Skeletal muscle satellite cell (primary cell): ENCODE measurements around the gene C10orf143.

Experiments used
- H3K27me3 ChIP-seq: 2 replicates; pipeline ENCODE4 v1.7.0; 2013; ENCODE audit warnings: low read length; ENCODE audit not compliant: control insufficient read depth, insufficient read depth
- H3K36me3 ChIP-seq: 2 replicates; pipeline ENCODE4 v1.7.0; 2013; ENCODE audit warnings: mild to moderate bottlenecking, control low read depth, low read length; ENCODE audit not compliant: insufficient read depth
- H3K4me1 ChIP-seq: 2 replicates; pipeline ENCODE4 v1.7.0; 2013; ENCODE audit warnings: low read length; ENCODE audit not compliant: control insufficient read depth, insufficient read depth
- H3K4me2 ChIP-seq: 2 replicates; pipeline ENCODE4 v1.7.0; 2013; ENCODE audit warnings: mild to moderate bottlenecking, low read length
- H3K4me3 ChIP-seq: 2 replicates; pipeline ENCODE4 v1.7.0; 2013; ENCODE audit warnings: low read length
- H3K9ac ChIP-seq: 2 replicates; pipeline ENCODE4 v1.7.0; 2013; ENCODE audit warnings: mild to moderate bottlenecking, low read depth, low read length, moderate library complexity
- H3K9me3 ChIP-seq: replicated peaks from 2 replicates; pipeline ENCODE4 v1.7.0; 2013; ENCODE audit warnings: mild to moderate bottlenecking, control low read depth, low read length

The C10orf143 gene

GRCh38 chr10:130042381-130042780 lies 68.2 kb downstream of the C10orf143 start:
- Histone ChIP-seq H3K9ac (no peak overlapping the region), H3K9me3 (no peaks in the 10 kb centered on the region), H3K4me1 (no peaks in the 10 kb centered on the region), H3K4me3 (no peak overlapping the region), H3K36me3 (no peaks in the 10 kb centered on the region), H3K27me3 (peaks cover 4% of the 10 kb centered on the region), H3K4me2 (no peak overlapping the region)

- no peaks in the 10 kb centered on the region for H3K4me1 ChIP-seq
- H3K27me3 ChIP-seq = peaks cover 4% of the 10 kb centered on the region
- H3K4me3 ChIP-seq = no peak overlapping the region
- H3K4me2 ChIP-seq = no peak overlapping the region
- no peaks in the 10 kb centered on the region for H3K36me3 ChIP-seq
- no peak overlapping the region for H3K9ac ChIP-seq
- no peaks in the 10 kb centered on the region for H3K9me3 ChIP-seq
Observed at GRCh38 chr10:130041451-130042371, 68.9 kb downstream of the C10orf143 start.

- Histone ChIP-seq H3K27me3 (peaks cover 4% of the 10 kb centered on the region), H3K4me1 (no peaks in the 10 kb centered on the region), H3K4me2 (no peak overlapping the region), H3K9ac (no peak overlapping the region), H3K4me3 (no peak overlapping the region), H3K36me3 (no peaks in the 10 kb centered on the region), H3K9me3 (no peaks in the 10 kb centered on the region)
Observed at GRCh38 chr10:130040817-130041330, 69.8 kb downstream of the C10orf143 start.

GRCh38 chr10:130040351-130040750 lies 70.3 kb downstream of the C10orf143 start:
- H3K36me3 ChIP-seq = no peaks in the 10 kb centered on the region
- H3K9me3 ChIP-seq = no peaks in the 10 kb centered on the region
- no peak overlapping the region for H3K4me3 ChIP-seq
- no peak overlapping the region for H3K4me2 ChIP-seq
- H3K27me3 ChIP-seq = peaks cover 4% of the 10 kb centered on the region
- no peaks in the 10 kb centered on the region for H3K4me1 ChIP-seq
- no peak overlapping the region for H3K9ac ChIP-seq

- no peak overlapping the region for H3K9ac ChIP-seq
- peaks cover 3% of the 10 kb centered on the region for H3K27me3 ChIP-seq
- H3K36me3 ChIP-seq = no peaks in the 10 kb centered on the region
- H3K4me3 ChIP-seq = no peak overlapping the region
- no peak overlapping the region for H3K4me2 ChIP-seq
- no peaks in the 10 kb centered on the region for H3K4me1 ChIP-seq
- no peaks in the 10 kb centered on the region for H3K9me3 ChIP-seq
Observed at GRCh38 chr10:130039141-130039540, 71.5 kb downstream of the C10orf143 start.

GRCh38 chr10:130038611-130039109 lies 72.0 kb downstream of the C10orf143 start:
- Histone ChIP-seq H3K9ac (no peak overlapping the region), H3K4me2 (no peak overlapping the region), H3K36me3 (no peaks in the 10 kb centered on the region), H3K9me3 (no peaks in the 10 kb centered on the region), H3K4me3 (no peak overlapping the region), H3K27me3 (peaks cover 3% of the 10 kb centered on the region), H3K4me1 (no peaks in the 10 kb centered on the region)

- Histone ChIP-seq H3K36me3 (no peaks in the 10 kb centered on the region), H3K4me1 (no peaks in the 10 kb centered on the region), H3K9ac (no peak overlapping the region), H3K9me3 (no peaks in the 10 kb centered on the region), H3K4me3 (no peak overlapping the region), H3K4me2 (no peak overlapping the region), H3K27me3 (peaks cover 3% of the 10 kb centered on the region)
Observed at GRCh38 chr10:130038019-130038555, 72.5 kb downstream of the C10orf143 start.

GRCh38 chr10:130037169-130037661 lies 73.4 kb downstream of the C10orf143 start:
- Histone ChIP-seq H3K4me3 (no peak overlapping the region), H3K4me1 (no peaks in the 10 kb centered on the region), H3K4me2 (no peak overlapping the region), H3K36me3 (no peaks in the 10 kb centered on the region), H3K9ac (no peak overlapping the region), H3K27me3 (peaks cover 3% of the 10 kb centered on the region), H3K9me3 (no peaks in the 10 kb centered on the region)

GRCh38 chr10:130036296-130037065 lies 74.1 kb downstream of the C10orf143 start:
- Histone ChIP-seq H3K4me1 (no peaks in the 10 kb centered on the region), H3K4me3 (no peak overlapping the region), H3K27me3 (peaks cover 3% of the 10 kb centered on the region), H3K9ac (no peak overlapping the region), H3K9me3 (no peaks in the 10 kb centered on the region), H3K4me2 (no peak overlapping the region), H3K36me3 (no peaks in the 10 kb centered on the region)

GRCh38 chr10:130029209-130029608 lies 81.4 kb downstream of the C10orf143 start:
- no peaks in the 10 kb centered on the region for H3K9me3 ChIP-seq
- H3K27me3 ChIP-seq = peaks cover 6% of the 10 kb centered on the region
- H3K4me1 ChIP-seq = peaks cover 15% of the 10 kb centered on the region
- no peak overlapping the region for H3K9ac ChIP-seq
- H3K4me3 ChIP-seq = no peak overlapping the region
- H3K4me2 ChIP-seq = no peak overlapping the region
- no peaks in the 10 kb centered on the region for H3K36me3 ChIP-seq

- no peaks in the 10 kb centered on the region for H3K36me3 ChIP-seq
- peaks cover 16% of the 10 kb centered on the region for H3K4me1 ChIP-seq
- H3K27me3 ChIP-seq = peaks cover 6% of the 10 kb centered on the region
- H3K9ac ChIP-seq = no peak overlapping the region
- H3K4me3 ChIP-seq = no peak overlapping the region
- H3K4me2 ChIP-seq = no peak overlapping the region
- H3K9me3 ChIP-seq = no peaks in the 10 kb centered on the region
Observed at GRCh38 chr10:130028465-130028819, 82.2 kb downstream of the C10orf143 start.
